ENCODE measurements around the gene ADM. TPM values are rescaled to one million over a fixed set of nuclear protein-coding genes. Genes with fewer than 3 reads are reported as not detected.

ADM gene
- total and polyA plus RNA-seq, 2 donors (not counting 3 experiments of a cell fraction or from before 2014, with no cell fraction given): 45.3 to 55.5 TPM

DNA sequence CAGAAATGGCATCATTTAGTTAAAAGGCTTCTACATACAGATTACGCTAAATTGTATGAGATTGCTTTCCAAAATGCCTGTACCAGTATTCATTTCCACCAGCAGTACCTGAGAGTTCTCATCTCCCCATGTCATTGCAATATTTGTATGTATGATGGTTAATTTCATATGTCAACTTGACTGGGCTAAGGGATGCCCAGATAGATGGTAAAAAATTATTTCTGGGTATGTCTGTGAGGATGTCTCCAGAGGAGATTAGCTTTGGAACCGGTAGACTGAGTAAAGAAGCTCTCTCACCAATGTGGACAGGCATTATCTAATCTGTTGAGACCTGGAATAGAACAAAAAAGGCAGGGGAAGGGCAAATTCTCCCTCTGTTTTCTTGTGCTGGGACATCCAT, 6.9 kb downstream of the ADM start:
- Histone ChIP-seq H3K27me3 (ENCODE audit: control insufficient read depth in 2 of 2, insufficient read depth in 2 of 2, low read length in 2 of 2) (no peaks in the 10 kb centered on the region), H3K9me3 (replicated peaks; ENCODE audit: control insufficient read depth, insufficient read depth, low read length) (no peaks in the 10 kb centered on the region), H3K9me1 (replicated peaks; ENCODE audit: control insufficient read depth, extremely low read depth, insufficient read depth, low read length) (no peaks in the 10 kb centered on the region), H3K27ac (ENCODE audit: insufficient read depth, low read depth, low read length) (no peak overlapping the region), H3K9ac (replicated peaks; ENCODE audit: extremely low read depth, insufficient read depth, low read length) (no peak overlapping the region), H2AFZ (ENCODE audit: low read depth, low read length) (no peak overlapping the region), H3K4me3 (replicated peaks in 1 of 3; ENCODE audit: insufficient read depth in 1 of 3, low read depth in 1 of 3, low read length in 3 of 3) (no peak overlapping the region), H3K36me3 (ENCODE audit: control insufficient read depth in 2 of 2, extremely low read depth in 1 of 2, insufficient read depth in 2 of 2, low read length in 2 of 2) (no peaks in the 10 kb centered on the region), H3K79me2 (ENCODE audit: control insufficient read depth, insufficient read depth, low read length) (peaks cover under 1% of the 10 kb centered on the region), H3K4me2 (ENCODE audit: insufficient read depth, low read length) (no peak overlapping the region), H4K20me1 (replicated peaks; ENCODE audit: control insufficient read depth, extremely low read depth, insufficient read depth, low read length) (no peaks in the 10 kb centered on the region), H3K4me1 (ENCODE audit: control insufficient read depth, extremely low read depth, insufficient read depth, low read length) (peaks cover 24% of the 10 kb centered on the region)
- CTCF ChIA-PET: interaction anchor here (6.0 kb wide), 1 partner anchor 15 kb away, joined by 73 read pairs; no protein-coding TSS in a partner anchor
- TF ChIP-seq GATA2 (IDR thresholded peaks at IDR 0.05; ENCODE audit: insufficient read depth, insufficient read length, low read depth, low read length): no peak
- TF ChIP-seq EZH2 (IDR thresholded peaks at IDR 0.05; ENCODE audit: borderline replicate concordance, low read depth, low read length, severe bottlenecking): no peak
- TF ChIP-seq, protein P1, sequence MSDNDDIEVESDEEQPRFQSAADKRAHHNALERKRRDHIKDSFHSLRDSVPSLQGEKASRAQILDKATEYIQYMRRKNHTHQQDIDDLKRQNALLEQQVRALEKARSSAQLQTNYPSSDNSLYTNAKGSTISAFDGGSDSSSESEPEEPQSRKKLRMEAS (IDR thresholded peaks at IDR 0.05; ENCODE audit: insufficient read depth, insufficient read length): no peak
- TF ChIP-seq, protein P2, sequence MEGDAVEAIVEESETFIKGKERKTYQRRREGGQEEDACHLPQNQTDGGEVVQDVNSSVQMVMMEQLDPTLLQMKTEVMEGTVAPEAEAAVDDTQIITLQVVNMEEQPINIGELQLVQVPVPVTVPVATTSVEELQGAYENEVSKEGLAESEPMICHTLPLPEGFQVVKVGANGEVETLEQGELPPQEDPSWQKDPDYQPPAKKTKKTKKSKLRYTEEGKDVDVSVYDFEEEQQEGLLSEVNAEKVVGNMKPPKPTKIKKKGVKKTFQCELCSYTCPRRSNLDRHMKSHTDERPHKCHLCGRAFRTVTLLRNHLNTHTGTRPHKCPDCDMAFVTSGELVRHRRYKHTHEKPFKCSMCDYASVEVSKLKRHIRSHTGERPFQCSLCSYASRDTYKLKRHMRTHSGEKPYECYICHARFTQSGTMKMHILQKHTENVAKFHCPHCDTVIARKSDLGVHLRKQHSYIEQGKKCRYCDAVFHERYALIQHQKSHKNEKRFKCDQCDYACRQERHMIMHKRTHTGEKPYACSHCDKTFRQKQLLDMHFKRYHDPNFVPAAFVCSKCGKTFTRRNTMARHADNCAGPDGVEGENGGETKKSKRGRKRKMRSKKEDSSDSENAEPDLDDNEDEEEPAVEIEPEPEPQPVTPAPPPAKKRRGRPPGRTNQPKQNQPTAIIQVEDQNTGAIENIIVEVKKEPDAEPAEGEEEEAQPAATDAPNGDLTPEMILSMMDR (IDR thresholded peaks at IDR 0.05; ENCODE audit: extremely low read depth in 1 of 2, insufficient read depth in 1 of 2, low read depth in 1 of 2, low read length in 2 of 2): no peak
- no peak for TF ChIP-seq MYC (IDR thresholded peaks at IDR 0.05; ENCODE audit: low read depth, low read length)
- TF ChIP-seq JUN (IDR thresholded peaks at IDR 0.05; ENCODE audit: borderline replicate concordance, insufficient read depth, insufficient read length, low read depth): no peak
- no peak for FAIRE-seq
- no peak for DNase-seq (ENCODE audit: low read depth, low spot score)
- no TSS peak for BruUV-seq (replicated peaks)
- dilution Hi-C loops (cut with MboI; ENCODE audit: extremely low pct_ligation_motif_present, low sequenced_read_pairs): no loop called here
- POLR2A ChIA-PET: interaction anchor here (0.5 kb wide), 1 partner anchor 90 kb away, joined by 3 read pairs; no protein-coding TSS in a partner anchor
- intact Hi-C loops (cut with micrococcal nuclease): no loop called here

All from endothelial cell of umbilical vein (primary cell).